HG02970 (cell line): ENCODE data around the gene PLPP1.
"Not testable (repeated sequence)": the region's sequence is repeated elsewhere in the genome, so short reads cannot be mapped to it uniquely, and the experiment has no call there.

Source experiments
- ATAC-seq: cut with Tn5 transposase; IDR thresholded peaks from one replicate; pipeline ENCODE4 v1.9.1; 2021; ENCODE audit warnings: mild to moderate bottlenecking, moderate library complexity, moderate number of reproducible peaks; ENCODE audit not compliant: unreplicated experiment, low FRiP score

PLPP1 gene

DNA sequence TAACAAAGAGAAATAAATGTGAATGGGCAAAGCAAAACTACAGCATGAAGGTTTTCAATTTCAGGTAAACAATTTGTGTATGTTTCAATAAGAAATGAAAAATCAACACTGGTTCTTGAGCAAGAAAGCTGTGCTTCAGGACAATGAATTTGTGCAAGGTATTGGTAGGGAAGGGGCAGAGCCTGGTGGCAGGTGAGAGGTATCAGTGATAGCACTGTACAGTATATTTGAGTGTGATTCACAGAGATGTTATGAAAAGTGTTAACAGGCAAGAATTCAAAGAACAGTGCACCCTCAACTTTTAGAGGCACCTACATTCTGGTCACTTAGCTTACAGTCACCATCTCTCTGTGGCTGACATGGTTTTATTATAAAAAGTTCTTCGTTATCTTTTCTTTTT is 25.7 kb downstream of the PLPP1 start:
- no peak for ATAC-seq

DNA sequence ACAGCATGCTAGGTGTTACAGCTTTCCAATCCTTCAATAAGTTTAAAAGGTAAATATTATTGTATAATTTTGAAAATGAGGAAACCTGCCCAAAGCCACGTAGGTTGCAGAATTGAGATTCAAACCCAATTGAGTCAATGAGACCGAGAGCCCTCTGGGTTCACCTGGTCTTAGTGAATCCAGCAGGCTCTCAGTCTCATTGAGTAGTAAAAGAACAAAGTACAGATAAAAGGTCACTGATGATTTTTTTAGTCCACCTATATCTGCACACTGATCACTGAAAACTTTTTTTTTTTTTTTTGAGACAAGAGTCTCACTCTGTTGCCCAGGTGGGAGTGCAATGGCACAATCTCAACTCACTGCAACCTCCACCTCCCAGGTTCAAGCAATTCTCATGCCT is 27.2 kb downstream of the PLPP1 start:
- ATAC-seq: no peak

- not testable (repeated sequence) for ATAC-seq
Observed at GRCh38 chr5:55505711-55506110, 29.1 kb downstream of the PLPP1 start.

DNA sequence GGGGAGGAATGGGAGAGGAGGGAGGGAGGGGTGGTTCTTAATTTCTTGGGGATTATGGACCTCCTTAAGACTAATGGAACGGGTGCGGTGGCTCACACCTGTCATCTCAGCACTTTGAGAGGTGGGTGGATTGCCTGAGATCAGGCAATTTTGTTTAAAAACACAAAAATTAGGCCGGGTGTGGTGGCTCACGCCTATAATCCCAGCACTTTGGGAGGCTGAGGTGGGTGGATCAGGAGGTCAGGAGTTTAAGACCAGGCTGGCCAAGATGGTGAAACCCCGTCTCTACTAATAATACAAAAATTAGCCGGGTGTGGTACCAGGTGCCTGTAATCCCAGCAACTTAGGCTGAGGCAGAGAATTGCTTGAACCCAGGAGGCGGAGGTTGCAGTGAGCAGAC is 30.8 kb downstream of the PLPP1 start:
- ATAC-seq: not testable (repeated sequence)

DNA sequence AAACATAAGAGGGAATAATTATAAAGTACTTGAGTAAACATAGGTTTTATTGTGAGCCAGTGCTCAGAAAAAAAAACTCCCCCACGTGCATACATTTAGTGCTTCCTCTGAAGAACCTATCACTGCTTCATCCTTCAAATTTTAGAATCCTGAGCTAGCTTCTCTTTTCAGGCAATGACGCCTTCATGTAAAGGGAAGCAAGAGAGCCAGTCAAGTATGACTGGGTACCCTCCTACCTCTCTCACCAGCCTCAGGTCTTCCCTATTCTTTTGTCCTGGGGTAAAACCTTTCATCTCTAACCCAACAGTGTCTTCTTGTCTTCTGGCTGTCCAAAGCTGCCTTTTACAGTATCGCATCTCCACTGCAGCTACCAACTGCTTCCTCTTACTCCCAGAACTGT is 32.0 kb downstream of the PLPP1 start:
- no peak for ATAC-seq

- ATAC-seq: no peak
Observed at GRCh38 chr5:55498457-55498856, 36.3 kb downstream of the PLPP1 start.

DNA sequence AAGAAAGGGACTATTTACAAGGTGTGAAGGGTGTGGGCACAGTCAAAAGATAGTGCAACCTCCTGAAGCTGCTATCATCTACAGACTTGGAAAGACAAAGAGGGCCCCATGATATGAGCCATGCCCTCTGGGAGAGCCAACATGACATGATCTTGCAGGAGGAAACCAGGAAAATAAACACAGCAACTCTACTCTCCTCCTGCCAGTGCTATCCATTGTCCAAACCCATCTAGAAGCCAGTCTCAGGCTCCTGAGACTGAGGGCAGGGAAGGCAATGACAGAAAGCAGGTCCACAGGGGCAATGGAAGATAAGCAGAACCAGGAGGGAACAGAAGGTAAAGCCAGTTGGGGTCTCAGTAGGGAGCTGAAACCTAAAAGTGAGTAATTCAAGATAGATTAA is 37.1 kb downstream of the PLPP1 start:
- no peak for ATAC-seq

DNA sequence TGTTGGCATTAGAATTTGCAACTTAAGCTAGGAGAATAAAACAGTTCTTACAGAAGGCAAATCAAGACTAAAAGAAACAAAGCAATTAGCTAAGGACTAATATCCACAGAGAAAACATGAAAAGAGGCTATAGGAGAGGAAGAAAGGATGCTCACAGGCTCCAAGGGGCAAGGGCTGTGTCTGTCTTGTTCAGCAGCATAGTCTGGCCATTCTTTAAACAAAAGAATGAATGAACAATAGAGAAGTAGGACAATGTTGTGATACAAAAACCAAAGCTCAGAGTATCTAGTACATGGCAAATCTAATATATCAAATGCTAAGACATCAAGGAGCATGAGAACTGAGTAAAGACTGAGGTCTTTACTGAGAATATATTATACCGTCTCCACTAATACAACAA is 39.5 kb downstream of the PLPP1 start:
- no peak for ATAC-seq

DNA sequence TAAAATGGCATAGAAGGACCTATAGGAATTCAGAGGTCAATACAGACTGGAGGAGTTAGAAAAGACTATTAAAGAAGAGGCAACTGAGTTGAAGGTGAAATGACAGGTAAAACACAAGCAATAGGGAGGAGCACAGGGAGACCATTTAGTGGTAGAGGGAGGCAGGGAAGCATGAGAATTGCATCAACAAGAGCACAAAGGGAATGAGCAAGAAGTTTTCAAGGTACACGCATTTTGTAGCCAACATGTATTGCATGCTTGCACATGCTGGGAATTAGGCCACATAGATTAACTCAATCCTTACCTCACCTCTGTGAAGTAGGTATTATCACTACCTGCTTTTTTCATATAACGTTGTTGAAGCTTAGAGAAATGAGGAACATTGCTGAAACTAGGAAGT is 42.3 kb downstream of the PLPP1 start:
- ATAC-seq: no peak

GRCh38 chr5:55485073-55485472 is 49.7 kb downstream of the PLPP1 start:
- no peak for ATAC-seq

GRCh38 chr5:55484531-55484930 is 50.2 kb downstream of the PLPP1 start:
- ATAC-seq: no peak

GRCh38 chr5:55483885-55484284 is 50.9 kb downstream of the PLPP1 start:
- no peak for ATAC-seq

DNA sequence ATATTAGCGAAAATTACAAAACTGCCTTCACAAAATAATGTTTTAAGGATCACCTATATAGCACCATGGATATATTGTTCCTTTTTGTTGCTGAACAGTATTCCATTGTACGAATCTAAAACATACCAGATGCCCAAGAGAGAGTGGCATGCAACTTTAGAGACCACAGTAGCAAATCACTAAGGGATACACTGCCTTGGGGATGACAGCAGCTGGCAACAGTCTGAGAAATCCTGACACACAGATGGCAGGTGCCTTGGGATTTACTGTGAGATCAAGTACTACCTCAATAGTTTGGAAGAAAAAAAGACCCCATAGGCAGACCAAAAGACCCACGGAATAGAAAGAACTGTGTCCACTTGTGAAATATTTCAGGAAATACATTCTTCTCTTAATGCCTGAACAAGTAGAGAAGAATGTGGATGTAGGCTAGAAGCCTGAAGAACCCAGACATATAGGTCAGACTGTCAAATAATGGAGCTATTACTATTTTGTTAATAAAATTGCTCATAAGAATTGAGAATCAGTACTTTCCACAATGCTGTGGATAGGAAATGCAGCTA is 53.4 kb downstream of the PLPP1 start:
- ATAC-seq: no peak

DNA sequence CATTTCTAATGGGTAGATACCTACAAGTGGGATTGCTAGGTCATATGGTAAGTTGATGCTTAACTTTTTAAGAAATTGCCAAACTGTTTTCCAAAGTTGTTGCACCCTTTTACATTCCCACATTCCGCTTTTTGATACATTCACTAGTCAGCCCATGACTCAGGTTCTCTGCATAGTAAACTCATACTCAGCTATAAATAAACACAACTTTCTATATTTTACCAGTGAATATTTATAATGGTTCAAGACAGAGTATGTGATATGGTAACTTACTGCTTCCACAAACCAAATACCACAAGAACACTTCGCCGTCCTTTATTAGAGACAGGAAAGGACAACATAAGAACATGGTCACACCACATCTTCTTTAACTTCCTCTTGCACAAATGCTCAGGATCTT is 54.0 kb downstream of the PLPP1 start:
- no peak for ATAC-seq

DNA sequence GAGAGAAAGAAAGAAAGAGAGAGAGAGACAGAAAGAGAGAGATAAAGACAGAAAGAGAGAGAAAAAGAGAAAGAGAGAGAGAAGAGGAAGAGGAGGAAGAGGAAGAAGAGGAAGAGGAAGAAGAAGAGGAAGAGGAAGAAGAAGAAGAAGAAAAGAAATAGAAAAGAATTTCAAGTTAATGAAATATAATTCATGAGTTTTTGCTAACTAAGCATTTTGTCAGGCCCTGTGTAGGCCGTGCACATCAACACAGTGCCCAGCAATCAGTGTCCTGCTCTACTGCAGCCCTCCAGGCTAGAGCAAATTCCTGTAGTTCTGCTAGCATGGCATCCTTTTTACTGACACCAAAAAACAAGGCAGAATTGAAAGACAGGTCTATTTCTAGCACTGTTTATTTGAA is 62.1 kb downstream of the PLPP1 start:
- ATAC-seq: no peak

DNA sequence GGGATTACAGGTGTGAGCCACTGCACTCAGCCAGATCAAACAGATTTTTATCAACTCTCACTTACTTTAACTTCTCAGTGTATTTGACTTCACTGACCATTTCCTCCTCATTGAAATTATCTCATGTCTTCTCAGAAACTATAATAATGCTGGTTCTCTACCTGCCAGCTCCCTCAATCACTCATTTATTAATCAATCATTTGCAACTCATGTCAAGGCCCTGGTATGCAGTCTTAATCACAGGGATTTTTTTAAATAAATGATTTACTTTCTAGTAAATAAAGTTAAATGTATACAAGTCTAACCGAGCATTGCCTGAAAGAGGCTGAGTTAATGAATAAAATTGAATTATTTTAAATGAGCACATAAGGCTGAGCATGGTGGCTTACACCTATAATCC is 63.3 kb downstream of the PLPP1 start:
- ATAC-seq: no peak

DNA sequence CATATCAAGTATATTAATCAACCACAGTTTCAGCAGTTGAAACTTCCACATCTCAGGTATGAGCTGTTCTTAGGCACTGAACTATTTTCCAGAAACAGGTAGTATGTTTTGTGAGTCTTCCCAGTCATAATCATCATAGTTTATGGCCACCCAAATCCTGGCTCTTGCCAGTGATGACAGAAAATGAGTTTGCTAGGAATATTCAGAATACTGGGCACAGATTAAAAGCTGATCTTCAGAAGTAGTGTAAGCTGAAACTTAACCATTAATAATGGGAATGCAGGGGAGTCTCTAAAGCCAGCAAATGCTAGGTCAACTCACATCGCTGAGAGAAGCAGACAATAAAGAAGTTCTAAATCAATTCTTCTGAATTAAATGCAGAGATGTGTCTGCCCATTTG is 64.5 kb downstream of the PLPP1 start:
- no peak for ATAC-seq

DNA sequence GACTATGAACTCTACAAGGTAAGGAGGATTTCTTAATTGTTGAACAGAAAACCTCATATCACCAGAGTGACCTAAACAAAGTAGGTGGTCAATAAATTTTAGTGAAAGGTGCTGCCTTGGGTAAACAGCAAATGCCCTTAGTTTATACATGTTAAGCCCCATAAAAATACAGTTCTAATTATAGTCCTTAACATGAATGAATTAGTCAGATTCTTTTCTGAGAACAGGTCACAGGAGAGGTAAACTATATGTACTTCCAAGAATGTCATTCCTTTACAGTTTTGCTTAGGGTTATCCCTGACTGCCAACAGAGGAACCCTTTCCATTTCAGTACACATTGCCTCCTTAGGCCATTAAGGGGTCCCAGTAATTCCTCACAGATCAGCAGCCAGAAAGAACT is 64.9 kb downstream of the PLPP1 start:
- ATAC-seq: no peak

DNA sequence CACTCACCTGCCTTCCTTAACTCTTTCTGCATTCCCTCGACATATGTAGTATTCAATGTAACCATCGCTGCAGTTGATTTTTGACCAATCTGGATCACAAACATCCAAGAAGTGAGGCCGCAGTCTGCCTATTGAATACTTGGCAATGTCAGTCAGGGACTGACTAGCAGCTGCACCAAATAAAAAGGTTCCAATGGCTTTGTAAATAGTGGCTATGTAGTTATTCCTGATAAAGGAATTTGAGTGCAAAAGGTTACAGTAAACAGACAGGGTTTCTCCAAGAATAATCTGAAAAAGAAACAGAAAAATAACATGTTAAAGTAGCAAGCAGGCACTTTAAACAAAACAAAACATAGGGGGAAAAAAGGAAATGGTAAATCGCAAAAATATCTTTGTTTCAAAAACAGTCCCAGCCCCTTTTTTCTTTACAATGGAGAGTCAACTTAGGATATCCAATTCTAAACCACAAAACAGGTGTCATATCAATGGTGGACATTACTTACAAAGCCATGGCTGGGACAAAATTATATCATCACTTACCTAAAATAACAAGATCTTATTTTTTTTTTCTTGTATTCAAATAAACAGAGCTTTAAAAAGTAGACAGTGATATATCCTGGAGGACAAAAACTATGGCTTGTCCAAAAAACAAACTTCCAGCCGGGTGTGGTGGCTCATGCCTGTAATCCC is 66.8 kb downstream of the PLPP1 start:
- ATAC-seq: no peak

- no peak for ATAC-seq
Observed at GRCh38 chr5:55463613-55464012, 71.2 kb downstream of the PLPP1 start.

DNA sequence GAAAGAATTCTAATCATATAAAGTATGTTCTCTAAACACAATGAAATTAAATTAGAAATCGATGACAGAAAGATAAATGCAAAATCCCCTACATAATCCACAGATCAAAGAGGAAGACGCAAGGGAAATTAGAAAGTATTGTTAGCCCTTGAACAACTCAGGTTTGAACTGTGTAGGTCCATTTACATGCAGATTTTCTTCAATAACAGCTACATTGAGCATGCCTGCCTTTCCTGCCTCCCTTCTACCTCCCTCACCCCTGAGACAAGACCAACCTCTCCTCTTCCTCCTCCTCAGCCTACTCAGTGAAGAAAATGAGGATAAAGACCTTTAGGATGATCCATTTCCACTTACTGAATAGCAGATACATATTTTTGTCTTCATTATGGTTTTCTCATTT is 75.2 kb downstream of the PLPP1 start:
- ATAC-seq: no peak

DNA sequence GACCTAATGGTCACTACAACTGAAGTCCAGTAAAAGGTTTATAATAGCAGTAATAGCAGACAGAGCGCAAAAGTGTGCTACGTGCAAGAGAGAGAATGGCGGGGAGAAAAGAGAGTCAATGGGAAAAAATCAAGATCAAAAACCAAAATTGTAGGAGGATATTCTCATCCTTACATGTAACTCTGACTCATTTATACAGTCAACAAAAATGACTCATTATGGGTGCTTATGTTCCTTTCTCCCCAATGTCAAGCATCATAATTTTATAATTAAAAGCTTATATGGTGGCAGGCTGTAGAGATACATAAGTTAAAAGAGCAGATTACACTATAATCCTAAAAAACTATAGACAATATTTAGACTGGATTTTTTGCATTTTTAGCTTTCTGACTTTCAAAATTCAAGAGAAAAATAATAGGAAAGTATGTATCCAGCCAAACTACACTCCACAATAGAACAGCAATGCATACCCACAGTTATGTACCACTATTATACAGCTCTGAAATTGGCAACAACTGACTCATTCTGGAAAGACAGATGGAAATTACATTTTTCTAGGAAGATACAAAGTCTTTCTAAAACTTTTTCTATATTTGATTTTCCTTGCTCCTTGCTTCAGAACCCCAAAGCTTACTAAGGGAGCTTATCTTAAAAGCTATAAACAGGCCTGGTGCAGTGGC is 78.4 kb downstream of the PLPP1 start:
- no peak for ATAC-seq
